ENCODE data around the gene DAGLA.

The DAGLA gene

DNA sequence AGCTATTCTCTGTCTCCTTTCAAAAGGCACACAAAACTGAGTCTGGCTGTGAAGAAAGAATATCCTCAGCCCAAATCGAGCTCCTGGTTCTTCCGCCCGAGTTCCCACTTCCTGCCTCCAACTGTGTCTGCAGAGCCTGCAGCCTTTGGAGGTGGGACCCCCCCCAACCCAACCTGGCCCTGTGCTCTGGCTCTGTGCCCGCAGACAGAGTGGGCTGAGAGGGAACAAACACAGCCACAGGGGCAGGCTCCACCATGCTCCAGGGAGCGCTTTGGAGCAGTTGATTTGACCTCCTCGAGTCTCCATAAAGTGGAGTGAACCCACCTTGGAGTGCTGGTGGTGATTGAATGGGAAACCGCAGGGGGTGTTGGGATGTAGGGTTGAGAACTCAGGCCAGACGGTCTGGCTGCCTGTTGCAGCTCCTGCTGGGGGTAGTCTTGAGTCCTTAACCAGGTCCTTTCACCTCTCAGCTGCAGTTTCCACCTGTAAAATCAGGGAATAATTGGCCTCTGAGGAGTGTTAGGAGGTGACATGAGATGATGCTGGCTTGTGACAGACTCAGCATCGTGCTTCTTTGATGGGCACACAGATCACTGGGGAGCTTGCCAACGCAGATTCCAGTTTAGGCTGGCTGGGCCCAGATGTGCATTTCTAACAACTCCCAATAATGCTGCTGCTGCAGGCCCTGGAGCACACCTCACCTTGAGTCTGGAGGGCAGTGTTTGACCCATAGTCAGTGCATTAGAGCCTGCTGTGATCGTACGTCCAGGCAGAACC lies 11.4 kb downstream of the DAGLA start:
- no peak for DNase-seq

DNA sequence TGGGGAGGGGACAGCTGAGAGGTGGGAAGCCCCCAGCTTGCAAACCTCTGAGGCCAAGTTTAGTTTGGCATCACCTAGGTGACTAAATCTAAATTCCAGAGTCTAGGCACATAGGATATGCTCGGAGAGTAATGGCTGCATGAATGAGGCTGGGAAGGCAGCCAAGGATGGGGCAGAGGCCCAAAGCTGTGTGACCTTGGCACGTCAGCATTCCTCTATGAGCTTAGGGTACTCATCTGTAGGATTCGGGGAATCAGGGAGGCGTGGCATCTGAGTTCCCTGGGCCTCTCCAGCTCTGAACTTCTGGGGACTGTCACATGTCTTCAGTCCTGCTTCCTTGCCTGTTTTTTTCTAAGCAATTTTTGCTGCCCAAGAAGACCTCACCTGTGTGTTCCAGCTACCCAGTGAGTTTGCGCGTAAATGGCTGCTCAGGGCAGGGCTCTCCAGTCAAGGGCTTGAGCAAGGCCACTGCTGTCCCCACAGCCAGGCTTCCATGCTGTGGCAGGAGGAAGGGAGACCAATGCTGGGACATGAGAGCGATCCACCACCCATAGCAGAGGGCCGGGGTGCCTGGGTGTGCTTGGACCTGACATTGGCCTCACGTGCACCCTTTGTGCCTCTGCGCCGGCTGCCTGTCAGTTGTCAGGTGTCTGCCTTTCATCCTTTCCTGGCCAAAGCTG lies 13.9 kb downstream of the DAGLA start:
- DNase-seq, result no peak

DNA sequence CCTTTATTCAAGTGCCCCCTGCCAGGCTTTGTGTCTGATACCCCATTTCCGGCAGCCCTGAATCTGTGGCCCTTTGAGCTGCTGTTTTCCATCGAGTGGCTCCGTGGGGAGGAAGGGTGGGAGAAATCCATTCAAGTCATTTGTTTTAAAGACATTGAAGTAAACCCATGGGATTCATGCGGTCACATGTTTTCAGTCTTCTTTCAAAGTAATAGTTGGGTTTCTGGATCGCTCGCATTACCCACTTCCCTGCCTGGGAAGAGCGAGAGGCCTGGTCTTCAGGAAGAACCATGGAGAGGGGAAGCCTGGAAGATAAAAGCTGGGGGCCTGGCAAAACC lies 14.4 kb downstream of the DAGLA start:
- no peak for DNase-seq

DNA sequence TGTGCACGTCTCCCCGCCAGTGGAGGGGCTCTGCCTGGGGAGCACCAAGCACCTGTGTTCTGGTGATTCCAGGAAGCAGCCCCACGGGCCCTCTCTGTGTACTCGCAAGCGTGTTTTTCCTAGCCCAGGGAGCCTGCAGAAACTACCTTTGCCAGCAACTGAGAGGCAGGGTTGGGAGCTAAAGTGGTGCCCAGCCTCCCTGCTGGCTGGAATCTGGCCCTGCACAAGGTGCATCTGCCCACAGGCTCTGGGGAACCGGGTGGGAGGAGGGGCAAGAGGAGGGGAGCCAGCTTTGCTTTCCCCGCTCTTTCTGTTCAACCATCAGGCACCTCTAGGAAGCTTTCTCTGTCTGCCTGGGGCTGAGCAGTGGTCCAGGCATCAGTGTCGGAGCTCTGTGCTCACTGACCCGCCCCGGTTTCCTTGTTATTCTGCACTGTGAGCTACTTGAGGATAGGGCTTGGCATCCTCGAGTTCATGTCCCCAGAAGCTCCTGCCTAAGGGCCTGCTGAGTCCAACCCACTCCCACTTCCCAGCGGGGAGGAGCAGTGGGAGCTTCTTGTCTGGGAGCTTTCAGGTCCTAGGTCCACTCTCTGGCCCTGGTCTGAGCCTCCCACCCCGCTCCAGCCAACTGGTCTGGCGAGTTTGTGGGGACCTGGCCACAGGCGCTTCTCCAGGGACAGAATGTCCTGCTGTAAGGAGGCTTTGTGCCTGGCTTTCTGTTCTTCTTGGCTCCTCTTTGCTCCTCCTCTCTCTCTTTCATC lies 14.9 kb downstream of the DAGLA start:
- DNase-seq, result no peak

DNA sequence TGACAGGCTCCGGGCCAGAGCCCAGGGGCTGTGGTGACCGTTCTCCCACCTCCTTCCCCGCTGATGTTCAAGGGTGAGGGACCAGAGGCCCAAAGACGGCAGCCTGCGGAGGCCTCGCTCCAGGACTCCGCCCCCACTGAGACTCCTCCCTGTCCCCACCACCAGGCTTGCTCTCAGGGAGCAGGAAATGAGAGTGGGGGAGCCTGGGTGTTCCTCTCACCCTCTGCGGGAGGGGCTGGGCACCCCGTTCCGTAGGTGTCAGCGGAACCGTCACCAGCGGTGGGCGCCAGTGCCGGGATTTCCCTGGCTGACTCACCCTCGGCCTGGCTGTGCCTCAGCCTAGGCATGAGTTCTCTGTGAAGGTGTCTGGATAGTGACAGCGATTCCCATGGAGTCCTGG lies 15.7 kb downstream of the DAGLA start:
- no peak for DNase-seq

DNA sequence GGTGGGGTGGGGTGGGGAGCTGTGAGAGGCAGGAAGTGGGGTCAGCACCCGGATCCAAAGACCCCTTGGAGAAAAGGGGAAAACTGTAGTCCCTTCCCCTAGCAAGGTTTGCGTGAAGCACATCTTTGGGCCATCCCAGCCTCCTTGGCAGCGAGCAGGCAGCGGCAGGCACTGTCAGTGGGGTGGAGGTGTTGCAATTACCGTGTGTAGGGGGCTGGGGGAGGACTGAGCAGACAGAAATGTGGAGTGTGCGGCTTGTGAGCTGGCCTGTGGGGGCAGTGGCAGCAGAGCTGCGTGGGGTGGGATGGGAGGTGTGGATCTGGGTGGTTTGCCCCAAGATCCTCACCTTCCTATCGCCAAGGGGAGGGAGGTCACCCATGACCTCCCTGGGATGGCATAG lies 16.4 kb downstream of the DAGLA start:
- no peak for DNase-seq

DNA sequence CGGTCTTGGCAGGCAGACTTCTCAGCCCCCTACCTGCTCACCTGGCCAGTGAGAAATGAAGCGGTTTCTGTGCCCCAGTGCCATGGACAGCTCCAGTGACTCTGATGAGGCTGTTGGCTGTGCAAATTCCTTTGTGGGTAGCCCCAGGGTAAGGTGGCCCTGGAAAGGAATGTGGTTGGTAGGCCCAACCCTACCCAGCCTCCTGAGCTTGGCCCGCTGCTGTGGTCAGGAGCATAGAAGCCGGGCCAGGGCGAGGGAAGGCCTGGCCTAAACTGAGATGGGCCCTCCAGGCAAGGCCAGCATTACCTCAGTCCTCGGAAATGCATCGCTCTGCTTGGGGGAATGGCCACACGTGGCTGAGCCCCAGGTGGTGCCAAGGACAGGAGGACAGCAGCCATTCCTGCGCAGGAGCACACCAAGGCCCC lies 16.9 kb downstream of the DAGLA start:
- no peak for DNase-seq

DNA sequence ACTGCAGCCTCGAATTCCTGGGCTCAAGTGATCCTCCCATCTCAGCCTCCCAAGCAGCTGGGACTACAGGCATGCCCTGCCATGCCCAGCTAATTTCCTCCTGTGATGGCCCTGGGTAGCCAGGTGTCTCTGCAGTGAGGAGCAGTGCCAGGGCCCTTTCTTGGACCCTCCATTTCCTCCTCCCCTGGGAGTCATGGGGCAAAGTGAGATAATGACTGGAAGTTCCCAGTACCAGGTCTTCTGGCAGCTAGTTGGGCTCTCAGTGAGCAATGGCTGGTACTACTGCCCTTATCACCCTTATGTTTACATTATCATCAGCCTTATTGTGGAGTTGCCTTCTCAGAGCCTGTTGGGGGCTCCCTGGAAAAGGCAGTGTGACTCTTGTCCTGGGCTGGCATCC lies 17.6 kb downstream of the DAGLA start:
- no peak for DNase-seq

DNA sequence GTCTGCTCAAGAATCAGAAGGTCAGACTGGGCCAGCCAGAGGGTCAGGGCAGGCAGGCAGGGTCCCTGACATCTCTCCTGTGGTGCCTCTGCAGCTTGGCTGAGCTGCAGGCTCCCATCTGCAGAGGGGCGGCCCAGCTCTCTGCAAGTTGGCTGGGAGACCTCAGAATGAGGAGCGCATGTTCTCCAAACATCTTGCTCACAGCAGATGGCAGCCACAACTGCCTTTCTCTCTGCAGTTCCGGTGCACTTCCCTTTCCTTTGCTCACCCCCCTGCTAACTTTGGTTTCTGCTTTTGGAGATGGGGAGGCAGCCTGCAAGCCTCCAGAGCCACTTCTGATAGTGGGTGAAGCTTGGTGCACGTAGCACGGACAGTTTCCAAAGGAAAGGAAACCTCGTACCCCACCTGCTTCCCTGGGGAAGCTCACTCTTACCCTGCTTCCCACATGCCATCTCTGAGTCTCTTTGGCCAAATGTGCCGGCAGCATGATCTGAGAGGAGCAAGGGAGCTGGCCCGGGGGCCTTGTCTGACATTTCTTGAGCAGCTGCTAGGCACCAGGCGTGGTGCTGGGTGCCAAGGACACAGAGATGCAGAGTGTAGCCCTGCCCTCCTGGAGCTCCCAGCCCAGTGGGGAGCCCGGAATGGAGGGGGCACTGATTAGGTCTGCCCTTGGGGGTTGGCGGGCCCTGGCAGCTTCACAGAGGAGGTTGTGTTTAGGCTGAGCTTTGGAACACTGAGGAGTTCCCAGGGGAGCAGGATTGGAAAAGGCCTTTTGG lies 18.2 kb downstream of the DAGLA start:
- no peak for DNase-seq

DNA sequence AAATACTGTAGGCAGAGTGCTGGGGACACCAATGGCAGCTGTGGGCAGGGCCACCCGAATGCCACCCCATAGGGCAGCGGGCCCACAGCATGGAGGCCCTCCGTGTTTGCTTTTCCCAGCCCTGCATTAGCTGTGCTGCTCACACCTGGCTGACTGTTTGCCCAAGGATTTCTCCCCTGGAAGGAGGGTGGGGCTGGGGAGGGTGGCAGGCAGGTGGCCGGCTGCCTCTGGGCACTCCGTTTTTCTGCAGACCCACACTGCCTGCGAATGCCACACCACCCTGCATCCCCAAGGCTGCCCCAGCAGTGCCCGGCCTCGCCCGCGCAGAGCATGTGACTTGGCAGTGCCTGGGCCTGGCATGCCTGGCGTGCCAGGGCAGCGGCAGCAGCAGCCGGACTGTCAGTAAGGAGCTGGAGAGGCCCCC lies 19.6 kb downstream of the DAGLA start:
- DNase-seq, result no peak

DNA sequence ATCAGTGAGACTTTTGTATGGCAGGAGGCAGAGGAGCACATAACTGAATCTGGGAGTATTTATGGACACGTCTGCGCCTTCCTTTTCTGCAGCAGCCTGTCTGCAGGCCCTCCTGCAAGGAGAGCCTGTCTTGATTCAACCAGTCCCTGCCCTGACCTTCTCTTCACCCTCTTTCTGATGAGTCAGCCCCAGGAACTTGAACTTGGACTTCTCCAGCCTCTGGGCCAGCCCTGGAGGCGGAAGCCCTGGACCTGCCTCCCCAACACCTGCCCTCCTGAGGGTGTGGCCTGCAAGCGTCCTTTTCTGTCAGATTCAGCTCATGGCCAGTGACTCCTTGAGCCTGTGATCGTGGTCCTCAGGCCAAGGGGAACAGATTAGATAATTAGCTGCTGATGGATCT lies 20.0 kb downstream of the DAGLA start:
- no peak for DNase-seq

DNA sequence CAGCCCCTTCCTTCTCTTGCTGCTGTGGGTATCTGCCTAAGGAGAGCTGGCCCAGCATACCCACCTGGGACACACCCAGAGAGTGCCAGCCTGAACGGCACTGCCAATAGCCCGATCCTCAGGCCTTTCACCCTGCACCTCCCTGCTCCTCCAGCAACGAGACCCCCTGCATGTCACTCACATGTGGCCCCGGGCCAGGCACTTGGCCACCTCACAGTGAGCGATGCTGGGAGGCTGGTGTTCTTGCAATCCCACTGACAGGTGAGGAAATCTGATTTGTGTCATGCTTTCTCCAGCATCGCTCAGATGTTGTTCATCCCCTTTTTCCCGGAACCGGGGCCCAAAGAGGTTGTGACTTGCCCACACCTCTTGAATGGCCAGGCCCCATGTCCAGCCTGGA lies 20.5 kb downstream of the DAGLA start:
- DNase-seq, result no peak

DNA sequence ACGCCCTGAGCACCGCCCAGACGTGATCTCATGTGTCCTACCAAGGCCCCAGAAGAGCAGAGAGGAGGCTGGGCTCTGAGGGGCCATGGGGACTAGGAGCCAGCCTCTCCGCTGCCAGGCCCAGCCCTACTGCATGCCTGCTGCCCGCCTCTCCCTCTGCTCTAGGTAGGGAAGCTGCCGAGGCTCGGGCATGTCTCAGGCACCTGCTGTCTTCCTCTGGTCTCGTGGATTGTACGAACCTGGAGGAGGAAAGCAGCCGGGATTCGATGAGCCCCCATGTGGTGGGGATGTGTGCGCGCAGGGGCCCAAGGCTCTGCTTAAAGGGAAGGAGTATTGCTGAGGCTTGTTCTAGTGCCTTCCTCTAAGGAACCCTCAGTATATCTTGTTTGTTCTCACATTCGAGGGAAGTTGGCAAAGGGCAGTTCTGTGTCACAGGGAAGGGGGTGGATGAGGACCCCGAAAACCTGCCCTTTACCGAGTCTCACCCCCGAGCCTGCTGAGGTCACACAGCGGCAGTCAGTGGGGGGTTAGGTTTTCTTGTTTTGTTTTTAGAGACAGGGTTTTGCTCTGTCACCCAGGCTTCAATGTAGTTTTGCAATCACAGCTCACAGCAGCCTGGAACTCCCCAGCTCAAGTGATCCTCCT lies 21.2 kb downstream of the DAGLA start:
- no peak for DNase-seq

DNA sequence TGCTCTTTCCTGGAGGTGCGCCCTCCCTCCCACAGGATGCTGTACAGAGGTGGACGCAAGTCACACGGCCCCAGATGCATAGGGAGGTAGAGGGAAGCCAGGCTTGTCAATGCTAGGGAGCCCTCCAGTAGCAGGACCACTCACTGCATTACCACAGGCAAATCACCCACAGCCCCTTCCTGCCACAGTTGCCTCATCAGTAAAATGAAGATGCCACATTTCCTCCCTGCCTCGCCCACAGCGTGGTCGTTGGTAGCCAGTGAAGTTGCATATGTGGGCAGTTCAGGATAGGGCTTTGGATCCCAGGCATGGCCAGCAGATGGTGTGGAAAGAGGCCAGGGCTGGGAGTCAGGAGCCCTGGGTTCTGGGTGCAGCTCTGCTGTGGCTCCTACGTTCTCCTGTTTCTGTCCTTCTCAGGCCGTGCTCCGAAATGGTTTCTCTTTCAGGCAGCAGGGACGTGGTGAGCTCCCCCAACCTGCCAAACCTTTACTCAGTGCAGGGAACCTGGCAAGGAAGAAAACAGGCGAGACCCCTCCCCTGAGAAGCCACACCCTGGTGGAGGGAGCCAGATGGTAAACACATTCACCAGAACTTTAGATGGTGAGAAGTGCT lies 22.6 kb downstream of the DAGLA start:
- DNase-seq, result no peak

DNA sequence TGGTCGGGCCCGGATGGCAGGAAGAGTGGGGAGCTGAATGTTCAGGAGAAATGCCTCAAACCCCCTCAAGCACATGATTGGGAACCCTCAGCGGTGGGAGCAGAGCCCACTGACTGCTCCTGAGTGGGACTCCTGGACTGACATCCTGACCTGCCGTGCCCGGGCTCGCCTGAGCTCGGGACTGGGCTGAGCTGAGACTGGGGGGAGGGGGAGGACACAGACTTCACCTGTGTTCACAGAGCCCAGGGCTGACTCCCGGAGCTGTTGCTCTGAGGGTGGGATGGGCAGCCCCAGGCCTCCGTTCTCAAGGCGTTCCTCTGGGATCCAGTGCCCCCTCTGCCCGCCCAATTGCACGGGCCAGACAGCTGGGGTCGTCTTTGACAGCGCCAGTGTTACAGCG lies 24.6 kb downstream of the DAGLA start:
- no peak for DNase-seq

DNA sequence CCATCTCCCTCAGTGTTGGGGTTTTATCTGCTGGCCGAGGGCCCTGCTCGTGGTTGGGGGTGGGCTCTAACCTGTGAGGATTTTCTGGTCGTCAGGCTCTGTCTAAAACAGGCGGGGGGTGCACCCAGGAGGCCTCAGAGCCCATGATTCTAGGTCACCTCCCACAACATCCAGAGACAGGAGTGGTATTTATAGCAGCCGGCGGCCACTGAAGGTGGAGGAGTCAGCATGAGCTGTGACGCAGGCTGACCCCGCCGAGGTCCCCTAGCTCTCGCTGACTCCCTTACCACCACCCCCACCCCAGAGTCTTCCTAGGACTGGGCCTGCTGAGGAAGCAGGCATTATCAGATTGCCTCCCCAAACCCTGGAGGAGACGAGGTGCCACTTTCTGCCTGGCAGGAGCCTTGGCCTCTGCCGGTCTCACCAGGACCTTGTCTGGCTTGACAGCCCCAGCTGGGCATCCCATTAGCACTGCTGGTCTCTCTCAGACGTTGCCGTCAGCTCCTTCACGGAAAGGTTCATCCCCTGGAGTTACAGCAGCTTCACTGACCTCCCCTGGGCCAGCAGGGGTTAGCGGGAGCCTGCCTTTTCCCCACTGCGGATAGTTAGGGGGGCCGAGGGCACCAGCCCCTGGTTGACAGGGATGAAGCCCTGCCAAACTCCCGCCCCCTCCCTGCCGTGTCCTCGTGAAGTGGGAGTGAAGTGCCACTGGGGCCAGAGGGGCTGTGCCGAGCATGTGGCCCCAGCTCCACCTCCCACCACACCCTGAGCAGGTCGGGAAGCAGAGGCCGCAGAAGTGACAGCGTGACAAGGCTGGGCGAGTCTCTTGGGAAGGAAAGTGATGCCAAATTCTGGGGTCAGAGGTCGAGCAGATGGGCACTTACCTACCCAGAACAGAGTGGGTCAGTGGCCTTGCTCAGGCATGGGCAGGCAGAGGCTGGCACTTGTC lies 26.5 kb downstream of the DAGLA start:
- no peak for DNase-seq

DNA sequence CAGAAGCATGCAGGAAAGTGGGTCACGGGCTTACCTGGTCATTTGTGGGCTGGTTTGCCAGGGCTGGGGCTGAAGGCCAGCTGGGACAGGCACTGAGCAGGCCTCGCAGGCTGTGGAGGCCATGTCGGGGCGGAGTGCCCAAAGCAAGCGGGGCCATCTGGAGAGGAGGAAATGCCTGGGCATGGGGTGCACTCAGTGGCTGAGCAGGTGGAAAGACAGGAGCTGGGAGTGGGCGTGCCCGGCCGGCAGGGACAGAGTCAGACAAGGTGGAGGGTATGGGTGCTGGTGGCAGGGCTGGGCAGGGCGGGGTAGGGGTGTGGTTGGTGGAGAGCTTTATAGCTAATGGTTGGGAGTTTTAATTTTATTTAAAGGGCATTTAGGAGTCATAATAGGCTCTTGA lies 27.4 kb downstream of the DAGLA start:
- DNase-seq, result no peak

DNA sequence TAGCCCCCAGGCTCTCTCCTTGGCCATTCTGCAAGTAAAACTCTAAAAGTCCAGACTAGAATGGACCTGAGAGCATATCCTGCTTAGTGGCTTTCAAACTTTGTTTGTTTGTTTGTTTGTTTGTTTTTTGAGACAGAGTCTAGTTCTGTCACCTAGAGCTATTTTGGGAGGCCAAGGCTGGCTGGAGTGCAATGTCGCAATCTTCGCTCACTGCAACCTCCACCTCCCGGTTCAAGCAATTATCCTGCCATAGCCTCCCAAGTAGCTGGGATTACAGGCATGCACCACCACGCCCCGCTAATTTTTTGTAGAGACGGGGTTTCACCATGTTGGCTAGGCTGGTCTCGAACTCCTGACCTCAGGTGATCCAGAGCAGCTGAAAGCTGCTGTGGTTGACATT lies 28.9 kb downstream of the DAGLA start:
- DNase-seq, result no peak

DNA sequence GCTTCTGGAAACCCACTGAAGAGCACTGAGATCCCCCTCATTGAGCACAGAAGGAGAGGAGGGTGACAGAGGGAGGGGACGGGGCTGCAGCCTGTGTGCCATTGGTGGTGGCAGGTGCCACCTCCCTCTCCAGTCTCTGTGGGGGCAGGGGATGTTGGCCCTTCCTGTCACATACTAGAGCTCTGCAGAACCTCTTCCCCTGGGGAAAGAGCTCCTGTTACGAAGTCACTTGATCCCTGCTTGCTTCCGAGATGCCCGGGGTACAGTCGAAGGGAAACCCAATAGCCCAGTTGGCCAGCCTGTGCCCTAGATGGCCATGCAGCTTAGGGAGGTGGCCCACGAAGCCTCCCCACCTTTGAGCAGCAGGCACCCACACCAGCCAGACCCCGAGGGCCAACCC lies 29.4 kb downstream of the DAGLA start:
- DNase-seq, result no peak

DNA sequence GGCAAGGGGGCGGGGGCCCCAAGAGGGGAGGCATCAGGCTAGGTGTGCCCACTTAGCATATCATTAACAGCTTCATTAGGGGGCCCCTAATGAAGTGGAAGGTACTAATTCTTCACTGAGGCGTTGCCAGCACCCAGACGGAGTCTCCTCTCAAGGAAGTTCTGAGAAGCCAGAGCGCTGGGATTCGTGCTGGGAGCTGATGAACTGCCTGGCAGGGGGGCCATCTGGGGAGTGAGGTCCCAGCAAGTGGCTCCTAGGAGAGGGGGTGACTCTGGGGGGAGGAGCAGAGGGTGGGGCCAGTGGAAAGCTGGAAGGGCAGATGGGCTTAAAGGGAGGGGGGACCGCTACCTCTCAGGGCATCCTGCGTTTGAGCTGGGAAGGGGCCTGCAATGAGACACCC lies 29.8 kb downstream of the DAGLA start:
- DNase-seq, result no peak

DNA sequence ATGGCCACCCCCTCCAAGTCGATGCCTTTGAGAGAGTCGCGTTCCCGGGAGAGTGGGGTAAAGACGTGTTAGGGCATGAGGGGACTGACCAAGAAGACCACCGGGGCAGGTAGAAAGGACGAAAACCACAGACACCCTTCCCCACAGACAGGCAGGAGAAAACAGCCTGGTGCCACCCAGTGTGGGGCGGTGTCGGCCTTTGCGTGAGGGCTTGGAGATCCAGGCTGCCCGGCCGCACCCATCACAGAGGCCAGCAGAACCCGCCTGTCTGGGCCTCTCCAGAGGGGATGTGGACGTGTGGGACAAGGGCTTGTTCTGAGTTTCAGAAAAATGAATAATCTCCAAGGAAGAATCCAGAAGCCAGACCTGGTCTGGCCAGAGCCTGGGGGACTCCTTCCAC lies 30.8 kb downstream of the DAGLA start:
- DNase-seq, result no peak

Measured in T1000 (cell line).